NCI-H2196 (cell line): ENCODE data around the gene FOXJ1.
"Not testable (repeated sequence)": the region's sequence is repeated elsewhere in the genome, so short reads cannot be mapped to it uniquely, and the experiment has no call there.

Source experiments
- DNase-seq: peaks from one replicate; lab custom pipeline; 2025; ENCODE audit not compliant: unreplicated experiment; lab: John Stamatoyannopoulos, UW

FOXJ1 gene, protein sequence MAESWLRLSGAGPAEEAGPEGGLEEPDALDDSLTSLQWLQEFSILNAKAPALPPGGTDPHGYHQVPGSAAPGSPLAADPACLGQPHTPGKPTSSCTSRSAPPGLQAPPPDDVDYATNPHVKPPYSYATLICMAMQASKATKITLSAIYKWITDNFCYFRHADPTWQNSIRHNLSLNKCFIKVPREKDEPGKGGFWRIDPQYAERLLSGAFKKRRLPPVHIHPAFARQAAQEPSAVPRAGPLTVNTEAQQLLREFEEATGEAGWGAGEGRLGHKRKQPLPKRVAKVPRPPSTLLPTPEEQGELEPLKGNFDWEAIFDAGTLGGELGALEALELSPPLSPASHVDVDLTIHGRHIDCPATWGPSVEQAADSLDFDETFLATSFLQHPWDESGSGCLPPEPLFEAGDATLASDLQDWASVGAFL

DNA sequence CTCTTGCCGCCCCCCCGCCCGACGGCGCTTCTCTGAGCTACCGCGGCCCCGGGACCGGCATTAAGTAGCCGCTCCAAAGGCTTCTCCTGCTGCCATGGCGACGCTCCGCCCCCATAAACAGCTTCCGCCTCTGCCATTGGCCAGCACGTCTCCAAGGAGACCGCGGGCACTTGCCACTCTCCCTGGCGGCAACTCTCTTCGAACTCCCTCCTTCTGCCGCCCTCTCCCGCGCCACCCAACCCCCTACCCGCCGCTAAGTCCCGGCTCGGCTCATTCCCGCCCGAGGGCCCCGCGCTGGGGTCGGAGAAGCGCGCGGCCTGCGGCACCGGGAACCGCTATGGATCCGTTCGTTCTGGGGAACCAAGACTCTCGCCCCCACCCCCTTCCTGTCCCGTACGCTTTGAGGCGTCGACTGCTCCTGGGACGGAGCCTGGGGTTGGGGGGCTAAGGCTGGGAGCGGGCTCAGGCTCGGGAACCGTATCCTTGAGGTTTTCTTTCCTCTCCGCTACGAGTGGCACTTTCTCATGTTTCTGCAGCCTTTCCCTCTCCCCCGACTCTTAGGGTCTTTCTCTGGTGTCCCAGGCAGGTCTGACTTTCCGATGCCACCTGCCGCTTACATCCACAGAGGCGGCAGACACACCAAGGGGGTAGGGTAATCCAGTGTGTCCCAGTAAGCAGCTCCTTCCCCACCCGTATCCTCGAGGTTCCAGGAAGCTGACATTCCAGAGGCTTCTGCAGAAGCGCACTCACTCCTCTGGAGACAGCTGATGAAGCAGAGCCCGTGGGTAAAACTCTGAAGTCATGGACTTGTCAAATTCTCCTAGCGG is at the start of gene FOXJ1:
Gene FOXJ1, minus strand, starts transcription at position 34 of the 827 bp plus-strand sequence. CDS start 850 bp downstream, outside the sequence.
- DNase-seq: peak; percentile 99

DNA sequence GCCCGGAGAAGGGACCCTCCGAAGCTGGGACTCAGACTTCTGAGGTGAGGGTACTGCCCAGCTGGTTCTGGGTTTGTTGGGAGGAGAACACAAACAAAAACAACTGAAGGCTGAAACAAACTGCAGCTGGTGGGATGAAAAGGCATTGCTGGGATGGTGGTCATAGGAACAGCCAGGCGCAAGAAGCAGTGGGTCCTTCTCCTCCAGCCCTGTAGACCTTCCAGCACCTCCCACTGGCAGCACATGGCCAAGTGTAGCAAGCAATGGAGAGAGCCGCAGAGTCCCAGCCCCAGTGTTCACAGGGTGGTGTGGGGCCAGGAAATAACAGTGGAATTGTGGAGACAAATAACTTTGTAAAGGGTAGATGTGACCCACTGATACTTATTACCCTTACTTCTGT is 48.7 kb upstream of the FOXJ1 start:
- DNase-seq: no peak

DNA sequence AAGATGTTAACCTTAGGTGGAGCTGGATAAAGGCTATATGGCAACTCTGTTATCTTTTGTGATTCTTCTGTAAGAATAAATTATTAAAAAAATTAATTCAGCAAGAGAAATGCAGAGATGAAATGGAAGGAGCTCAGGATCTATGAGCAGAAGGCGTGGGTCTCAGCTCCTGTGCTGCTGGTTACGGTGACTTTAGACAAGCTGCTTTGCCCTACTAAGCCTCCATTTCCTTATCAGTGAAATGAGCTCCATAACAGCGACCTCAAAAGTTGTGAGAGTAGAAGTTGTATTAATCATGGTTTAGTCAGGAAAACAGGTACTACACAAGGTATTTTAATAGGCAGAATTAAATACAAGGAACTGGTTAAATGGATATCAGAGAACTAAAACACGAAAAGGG is 48.2 kb upstream of the FOXJ1 start:
- DNase-seq: no peak

DNA sequence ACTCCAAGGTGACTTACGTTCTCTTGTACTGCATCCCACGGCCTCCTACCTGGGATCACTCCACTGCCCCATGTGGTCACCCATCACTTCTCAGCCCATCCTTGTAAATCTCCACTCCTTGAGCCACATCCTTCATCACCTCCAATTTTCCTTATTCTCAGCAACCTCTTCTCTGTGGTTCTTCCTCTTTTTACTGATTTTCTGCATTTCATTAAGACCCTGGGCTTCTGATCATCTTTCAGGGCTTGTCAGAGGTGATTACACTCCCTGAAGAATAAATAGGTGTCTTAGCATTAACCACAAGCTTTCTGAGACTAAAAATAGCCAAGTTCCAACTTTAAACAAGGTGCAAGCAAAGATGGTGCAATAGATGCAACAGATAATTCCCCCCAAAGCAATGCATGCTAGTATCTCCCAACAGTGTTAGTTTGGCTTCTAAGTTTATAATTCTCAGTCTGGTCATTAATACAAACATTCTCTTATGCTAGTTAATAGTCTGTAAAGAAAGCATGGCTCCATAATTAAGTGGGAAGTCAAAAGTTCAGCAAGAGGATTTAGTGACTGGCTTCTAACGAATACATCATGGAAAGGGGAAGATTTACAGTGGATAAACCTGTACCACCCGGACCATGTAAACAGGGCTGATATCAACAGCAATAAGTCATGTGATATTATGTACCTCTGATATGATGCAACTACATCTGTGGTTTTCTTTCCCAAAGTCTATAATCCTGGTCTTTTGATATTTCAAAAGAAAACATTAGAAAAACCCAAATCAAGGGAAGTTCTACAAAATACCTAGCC is 47.4 kb upstream of the FOXJ1 start:
- DNase-seq: no peak

DNA sequence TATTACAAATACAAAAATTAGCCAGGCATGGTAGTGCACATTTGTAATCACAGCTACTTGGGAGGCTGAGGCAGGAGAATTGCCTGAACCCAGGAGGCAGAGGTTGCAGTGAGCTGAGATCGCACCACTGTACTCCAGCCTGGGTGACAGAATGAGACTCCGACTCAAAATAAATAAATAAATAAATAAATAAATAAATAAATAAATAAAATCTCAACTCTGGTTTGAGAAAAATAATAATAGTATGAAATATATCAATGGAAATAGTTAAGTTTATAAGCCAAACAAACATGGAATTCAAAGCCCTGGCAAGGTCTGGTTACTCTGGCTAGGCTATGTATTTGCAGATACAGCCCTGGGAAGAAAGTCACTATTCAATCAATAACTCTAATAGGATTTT is 45.7 kb upstream of the FOXJ1 start:
- not testable (repeated sequence) for DNase-seq

DNA sequence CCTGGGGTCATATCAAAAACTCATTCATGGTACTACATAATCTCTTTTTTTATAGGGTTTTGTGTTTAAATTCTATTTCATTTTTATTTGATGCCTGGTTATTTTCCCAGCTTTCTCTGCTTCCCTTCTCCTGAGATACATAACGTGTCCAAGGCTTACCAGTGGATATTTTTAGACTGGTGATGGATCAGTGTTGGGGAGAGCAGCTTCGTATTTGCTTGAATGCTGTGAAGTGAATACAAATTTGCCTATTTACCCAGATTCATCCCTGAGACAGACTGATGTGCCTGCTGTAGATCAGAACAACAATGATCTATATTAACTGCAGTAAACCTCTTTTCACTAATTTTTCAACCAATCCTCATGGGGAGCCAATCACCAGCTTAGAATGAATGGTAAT is 43.2 kb upstream of the FOXJ1 start:
- no peak for DNase-seq

DNA sequence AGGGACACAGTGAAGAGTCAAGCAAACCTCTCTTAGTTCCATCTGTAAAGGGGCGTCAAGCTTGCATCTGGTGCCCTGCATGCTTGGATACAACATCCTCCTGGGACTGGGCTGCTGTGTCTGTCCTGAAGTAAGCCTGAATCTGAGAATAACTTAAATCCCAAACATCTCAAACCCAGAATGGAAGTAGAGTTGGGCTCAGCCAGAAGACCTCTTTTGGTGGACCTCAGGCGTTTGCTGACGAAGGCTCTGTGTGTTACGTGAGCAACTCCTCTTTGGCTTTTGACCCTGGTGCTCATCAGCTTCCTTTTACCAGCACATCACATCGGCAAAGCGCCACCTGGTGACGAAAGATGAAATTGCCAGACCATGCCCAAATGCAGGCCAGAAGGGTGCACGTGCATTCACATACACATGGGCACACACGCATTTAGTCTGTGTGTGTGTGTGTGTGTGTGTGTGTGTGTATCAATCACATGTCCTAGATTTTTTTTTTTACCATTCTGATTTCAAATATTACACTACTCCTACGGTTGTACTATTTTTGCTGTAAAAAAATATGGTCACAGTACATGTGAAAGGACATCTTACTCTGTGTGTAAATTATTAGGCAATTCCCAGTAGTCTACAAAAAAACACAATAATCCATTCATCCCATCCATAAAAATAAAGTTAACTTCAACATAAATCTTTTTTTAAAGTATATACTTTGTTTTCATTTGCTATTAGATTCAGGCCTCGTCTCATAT is 41.1 kb upstream of the FOXJ1 start:
- peak; percentile 98 for DNase-seq

DNA sequence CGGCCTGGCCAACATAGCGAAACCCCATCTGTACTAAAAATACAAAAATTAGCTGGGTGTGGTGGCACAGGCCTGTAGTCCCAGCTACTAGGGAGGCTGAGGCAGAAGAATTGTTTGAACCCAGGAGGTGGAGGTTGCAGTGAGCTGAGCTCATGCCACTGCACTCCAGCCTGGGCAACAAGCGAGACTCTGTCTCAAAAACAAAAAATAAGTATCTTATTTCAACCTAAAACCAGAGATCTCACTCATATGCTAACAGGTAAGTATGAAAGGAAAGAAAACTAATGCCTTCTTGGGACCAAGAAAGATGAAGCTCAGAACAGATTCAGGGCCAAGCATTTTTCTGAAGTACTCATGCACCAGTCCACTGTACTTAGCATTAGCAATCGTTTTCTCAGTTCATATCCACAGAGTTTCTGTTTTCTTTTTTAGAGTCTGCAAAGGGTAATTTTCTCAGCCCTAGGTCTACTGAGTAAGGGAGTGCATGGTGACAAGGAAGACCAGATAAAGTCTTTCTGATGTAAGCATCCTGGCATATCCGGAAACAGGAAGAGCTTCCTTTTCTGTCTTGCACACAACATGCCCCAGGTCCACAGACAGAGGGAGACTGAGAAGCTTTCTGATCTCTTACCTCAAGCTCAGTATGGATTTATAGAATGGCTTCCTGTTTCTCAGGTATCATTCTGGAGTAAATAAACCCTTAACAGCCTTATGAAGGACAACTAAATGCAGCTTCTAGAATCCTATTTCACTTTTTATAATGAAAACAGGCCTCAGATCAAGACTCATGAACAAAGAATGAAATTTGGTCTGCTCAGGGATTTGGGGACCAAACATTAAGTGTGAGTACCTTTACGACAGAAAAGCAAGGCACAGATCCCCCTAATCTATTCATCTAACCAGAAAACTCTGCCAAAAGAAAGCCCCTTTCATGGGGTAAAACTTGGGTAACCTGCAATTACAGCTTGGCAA is 38.7 kb upstream of the FOXJ1 start:
- no peak for DNase-seq

DNA sequence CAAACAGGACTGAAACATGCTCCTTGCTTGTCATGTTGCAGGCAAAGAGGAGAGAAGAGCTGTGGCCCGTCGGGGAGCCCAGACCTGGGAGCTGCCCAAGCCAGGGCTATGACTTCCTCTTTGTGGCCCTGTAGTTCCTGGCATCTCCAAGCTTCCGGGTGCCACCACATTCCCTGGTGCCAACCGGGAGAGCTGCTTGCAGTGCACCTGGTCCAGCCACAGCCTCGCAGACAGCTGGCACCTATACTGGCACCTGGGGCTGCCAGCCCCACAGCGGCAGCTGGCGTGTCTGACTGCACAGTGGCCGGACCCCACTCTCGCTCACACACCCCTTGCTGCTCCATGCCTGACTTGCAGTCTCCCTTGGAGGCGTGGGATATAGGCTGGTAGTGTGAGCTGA is 37.1 kb upstream of the FOXJ1 start:
- DNase-seq: no peak

DNA sequence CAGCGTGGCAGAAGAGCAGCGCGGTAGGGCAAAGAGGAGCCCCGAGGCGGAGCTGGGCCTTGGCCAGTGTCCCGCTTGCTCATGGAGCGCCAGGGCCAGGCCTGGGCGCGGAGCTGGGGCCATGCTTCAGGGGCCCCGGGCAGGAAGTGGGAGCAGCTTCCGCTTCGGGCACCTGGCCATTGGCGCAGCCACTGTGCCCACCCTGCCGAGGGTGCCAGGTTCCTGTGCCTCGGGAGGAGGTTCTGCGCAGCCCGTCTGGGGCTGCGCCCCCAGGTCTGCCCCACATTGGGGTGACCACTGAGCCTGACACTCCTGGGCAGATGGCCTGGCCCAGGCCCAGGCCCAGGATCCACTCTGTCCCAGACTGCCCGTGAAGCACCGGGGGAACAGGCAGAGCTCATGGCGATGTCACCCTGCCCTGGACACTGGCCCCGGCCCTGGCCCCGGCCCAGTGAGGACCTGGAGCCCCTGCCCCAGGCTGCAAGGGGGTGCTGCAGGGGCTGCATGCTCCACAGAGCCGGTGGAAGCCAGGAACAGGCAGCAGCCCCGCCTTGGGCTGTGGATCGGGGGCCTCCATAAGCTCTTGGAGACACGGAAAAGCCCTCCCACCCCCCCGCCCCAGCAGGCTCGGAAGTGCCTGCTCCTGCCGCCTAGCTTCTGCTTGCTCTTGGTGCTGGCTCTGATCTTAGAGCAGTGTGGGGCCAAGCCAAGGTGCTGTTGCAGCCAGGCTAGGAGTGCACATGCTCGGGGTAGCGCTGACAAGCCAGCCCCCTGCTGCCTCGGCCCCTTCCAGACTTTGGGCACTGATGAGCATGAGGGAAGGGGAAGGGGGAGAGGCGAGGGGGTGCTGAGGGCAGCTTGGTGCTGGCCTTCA is 35.9 kb upstream of the FOXJ1 start:
- no peak for DNase-seq

DNA sequence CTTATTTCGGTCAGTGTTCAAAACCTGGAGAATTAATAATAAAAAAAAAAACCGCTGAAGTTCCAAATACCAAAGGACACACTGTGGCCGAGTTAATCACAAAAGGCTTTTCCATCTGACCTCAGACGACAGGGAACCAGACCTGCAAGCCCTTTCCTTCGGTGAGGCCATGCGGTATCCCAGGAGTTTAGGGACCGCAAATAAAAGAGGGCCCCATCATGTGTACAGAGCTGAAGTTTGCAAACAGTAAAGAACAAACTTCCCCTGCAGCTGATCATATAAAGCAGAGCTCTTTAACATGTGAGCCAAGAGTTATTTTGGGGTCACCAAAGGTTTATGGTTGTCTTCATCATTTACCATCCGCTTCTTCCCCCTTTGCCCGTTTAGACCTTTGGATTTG is 33.0 kb upstream of the FOXJ1 start:
- DNase-seq: no peak

DNA sequence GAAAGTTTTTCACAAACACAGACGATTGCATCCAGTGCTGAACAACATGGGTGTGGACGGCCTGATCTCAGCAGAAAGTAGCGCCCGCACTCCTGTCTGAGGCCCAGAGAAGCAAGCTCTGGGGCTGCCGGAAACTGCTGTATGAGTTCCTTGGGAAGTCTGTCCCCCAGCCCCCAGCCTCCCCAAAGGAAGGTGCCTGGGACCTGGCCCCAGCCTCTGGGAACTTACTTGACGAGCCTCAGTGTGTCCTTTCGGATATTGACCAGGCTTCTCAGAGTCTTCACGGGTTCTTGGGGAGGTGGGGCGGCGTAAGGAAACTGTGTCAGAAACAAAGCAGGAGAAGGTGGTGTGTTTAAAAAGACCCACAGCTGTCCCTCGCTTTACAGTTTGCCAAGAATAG is 32.4 kb upstream of the FOXJ1 start:
- DNase-seq: no peak

DNA sequence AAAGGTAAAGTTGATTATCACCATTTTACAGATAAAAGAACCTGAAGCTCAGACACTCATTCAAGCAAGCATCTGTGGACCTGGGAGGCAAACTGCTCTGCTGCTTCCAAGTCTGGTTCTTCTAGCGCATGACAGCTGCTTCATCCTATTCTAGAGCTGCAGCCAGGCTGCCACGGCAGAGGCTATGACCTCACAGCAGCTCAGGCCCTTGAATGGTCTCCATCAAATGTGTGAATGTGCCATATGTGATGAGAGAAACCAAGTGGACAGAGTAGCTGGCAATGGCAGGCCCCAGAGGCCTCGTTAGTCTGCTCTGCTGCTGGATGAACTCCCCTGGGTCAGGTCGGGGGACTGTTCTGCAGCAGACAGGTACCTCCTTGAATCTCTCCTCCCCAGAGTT is 30.7 kb upstream of the FOXJ1 start:
- DNase-seq: no peak

DNA sequence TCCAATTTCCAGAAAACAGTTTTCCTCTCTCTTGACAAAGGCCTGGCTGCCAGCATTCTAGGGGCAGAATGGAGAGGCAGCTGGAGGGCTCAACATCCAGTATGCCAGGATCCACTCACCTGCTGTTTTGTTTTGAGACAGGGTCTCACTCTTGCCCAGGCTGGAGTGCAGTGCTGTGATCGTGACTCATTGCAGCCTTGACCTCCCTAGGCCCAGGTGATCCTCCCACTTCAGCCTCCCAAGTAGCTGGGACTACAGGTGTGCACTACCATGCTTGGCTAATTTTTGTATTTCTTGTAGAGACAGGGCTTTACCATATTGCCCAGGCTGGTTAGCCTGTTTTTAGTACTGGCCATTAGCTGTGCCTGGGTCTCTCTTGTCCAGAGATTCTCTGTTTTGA is 29.1 kb upstream of the FOXJ1 start:
- DNase-seq: no peak

DNA sequence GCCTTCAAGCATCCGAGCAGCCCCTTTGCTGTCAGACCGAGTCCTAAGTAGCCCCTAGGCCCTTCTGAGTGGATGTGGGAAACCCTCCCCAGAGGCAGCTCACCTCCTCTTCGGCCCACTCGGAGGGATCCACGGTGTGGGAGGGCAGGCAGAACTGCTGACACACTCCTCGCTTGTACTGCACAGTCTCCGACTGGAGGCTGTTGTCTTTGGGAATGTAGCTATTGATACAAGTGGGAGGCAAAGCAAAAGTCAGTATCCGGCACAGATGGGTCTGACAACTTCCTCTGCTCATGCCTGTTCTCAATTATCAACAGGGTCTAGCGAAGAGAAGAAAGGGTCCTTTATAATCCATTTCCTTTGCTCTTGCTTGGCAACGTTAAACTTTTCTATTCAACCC is 25.9 kb upstream of the FOXJ1 start:
- DNase-seq: no peak

DNA sequence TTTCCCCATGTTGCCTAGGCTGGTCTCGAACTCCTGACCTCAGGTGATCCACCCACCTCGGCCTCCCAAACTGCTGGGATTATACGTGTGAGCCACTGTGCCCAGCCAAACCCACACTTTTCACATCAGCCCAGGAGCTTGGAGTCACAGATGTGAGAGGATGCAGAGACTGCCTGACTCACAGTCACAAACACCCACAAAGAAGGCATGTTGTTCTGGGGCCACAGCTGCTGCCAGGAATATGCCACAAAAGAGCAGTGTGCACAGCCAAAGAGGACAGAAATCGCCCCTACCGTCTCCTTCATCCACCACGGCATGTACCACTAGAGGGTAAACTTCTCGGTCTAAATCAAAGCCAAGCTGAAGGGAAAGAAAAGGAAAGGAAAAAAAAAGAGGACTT is 25.1 kb upstream of the FOXJ1 start:
- DNase-seq: no peak

DNA sequence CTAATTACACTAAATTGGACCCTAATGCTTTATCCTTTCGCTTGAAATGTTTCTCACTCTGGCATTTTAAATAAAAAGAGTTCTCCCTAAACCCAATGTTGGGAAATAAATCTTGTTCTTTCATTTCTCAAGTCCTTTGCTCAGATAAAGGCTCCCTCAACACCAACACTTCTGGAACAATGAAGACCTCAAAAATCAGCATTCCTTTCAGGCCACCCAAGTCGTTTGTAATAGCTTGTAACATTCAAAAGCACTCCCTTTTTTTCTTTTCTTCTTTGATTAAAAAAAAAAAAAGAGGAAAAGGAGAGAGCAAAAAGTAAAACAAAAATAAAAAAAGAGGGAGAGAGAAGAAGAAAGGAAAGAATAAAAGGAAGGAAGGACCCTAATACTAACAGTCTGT is 23.3 kb upstream of the FOXJ1 start:
- no peak for DNase-seq

DNA sequence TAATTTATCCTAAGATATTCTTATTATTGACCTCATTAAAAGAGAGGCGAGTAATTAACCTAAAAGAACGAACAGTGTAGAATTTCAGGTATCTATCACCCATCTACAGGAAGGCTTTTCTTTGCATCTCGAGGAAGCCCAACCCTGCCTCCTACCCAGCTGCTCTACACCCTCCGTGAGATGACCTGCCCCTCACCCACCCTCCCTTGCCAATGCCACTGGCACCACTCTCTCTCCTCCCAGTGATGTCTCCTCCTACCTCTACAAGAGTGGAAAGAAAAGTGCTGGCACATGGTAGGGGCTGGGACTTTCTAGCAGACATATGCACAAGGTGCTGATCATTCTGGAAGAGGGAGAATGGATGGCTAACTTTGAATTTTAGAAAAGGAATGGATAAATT is 22.9 kb upstream of the FOXJ1 start:
- DNase-seq: no peak
